Measurements from ENCODE around the gene SLC11A2.
"Not testable (repeated sequence)": the region's sequence is repeated elsewhere in the genome, so short reads cannot be mapped to it uniquely, and the experiment has no call there.

SLC11A2 gene

DNA sequence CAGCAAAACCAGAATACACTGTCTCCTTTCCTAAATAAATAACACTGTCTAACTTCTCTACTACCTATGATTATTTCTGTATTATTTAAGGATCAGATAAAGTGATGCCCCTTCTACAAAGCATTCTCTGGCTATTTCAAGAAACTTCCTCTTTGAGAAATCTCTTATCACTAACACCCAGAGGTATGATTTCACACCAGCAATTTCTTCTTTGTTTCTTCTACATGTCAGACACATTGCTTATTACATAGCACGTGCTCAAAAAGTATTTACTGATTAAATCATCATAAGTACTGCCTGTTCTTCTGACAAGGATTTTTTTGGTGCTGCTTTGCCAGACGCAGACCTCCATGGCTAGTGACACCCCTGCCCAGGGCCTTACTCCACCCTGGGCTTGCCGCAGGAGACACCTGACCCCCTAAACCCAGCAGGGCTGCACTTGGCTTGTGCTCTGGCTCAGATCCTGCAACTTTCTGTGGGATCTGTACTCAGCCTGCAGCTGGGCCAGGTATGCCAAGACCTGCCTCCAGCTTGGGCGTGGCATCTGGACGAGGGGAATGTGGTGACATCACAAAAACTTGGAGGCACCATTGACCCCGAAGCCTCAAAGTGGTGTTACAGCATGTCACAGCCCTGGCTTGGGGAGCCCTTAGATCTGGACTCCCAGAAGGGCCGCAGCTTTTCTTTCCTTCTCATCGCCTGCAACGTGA lies 89.2 kb downstream of the SLC11A2 start:
- TF ChIP-seq, protein P1, sequence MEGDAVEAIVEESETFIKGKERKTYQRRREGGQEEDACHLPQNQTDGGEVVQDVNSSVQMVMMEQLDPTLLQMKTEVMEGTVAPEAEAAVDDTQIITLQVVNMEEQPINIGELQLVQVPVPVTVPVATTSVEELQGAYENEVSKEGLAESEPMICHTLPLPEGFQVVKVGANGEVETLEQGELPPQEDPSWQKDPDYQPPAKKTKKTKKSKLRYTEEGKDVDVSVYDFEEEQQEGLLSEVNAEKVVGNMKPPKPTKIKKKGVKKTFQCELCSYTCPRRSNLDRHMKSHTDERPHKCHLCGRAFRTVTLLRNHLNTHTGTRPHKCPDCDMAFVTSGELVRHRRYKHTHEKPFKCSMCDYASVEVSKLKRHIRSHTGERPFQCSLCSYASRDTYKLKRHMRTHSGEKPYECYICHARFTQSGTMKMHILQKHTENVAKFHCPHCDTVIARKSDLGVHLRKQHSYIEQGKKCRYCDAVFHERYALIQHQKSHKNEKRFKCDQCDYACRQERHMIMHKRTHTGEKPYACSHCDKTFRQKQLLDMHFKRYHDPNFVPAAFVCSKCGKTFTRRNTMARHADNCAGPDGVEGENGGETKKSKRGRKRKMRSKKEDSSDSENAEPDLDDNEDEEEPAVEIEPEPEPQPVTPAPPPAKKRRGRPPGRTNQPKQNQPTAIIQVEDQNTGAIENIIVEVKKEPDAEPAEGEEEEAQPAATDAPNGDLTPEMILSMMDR (IDR thresholded peaks at IDR 0.05; ENCODE audit: control insufficient read depth, extremely low read depth, insufficient read depth) = no peak
- no peak for DNase-seq (ENCODE audit: low read depth)
- H3K4me3 ChIP-seq (ENCODE audit: low read depth, low read length) = no peak overlapping the region

DNA sequence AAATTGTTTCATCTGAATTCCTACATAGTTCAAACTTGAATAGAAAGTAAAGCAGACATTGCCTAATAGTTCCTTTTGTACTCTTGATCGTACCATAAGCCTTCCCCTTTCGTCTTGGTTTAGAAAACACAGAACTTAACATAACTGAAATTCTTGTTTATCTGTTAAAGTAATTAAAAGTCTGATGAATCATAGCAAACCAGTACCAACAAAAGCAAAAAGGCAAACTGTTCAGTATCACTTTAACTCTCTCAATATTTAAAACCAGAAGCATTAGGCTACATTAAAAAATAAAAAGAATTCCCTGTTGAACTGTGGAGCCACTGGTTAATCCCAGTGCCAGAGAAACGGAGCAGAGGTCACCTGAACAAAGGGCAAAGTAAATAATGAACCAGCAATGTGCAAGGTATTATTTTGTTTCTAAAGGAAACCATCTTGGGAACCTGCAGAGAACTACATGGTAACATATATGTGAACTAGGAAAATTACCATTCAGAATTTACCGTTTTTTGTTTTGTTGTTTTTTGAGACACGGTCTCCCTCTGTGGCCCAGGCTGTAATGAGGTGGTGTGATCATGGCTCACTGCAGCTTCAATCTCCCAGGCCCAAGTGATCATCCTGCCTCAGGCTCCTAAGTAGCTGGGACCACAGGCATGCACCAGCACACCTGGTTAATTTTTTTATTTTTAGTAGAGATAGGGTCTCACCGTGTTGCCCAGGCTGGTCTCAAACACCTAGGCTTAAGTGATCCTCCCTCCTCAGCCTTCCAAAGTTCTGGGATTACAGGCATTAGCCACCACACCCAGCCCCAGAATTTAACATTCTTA lies 91.0 kb downstream of the SLC11A2 start:
- H3K4me3 ChIP-seq (ENCODE audit: low read depth, low read length) = no peak overlapping the region
- TF ChIP-seq, protein P1 (IDR thresholded peaks at IDR 0.05; ENCODE audit: control insufficient read depth, extremely low read depth, insufficient read depth) = no peak
- no peak for DNase-seq (ENCODE audit: low read depth)

DNA sequence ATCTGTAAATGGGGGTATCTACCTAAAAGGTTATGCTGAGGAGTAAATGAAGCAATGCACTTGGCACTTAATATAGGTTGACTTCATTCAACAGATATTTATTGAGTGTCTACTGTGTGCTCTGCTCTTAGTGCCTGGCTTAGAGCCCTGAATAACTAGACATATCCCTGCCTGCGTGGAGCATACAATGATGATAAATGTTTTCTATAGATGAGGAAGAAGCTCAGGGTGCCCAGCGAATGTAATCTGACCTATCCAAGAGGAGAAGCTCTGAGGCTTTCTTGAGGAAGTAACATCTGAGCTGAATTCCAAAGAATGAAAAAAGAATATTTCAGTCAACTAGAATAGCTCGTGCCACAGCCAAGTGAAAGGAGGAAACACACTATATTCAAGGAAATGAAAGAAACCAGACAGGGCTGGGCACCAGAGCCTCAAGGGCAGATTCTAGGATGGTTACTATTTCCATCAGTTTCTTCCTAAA lies 91.8 kb downstream of the SLC11A2 start:
- H3K4me3 ChIP-seq (ENCODE audit: low read depth, low read length) = no peak overlapping the region
- TF ChIP-seq, protein P1 (IDR thresholded peaks at IDR 0.05; ENCODE audit: control insufficient read depth, extremely low read depth, insufficient read depth) = no peak
- DNase-seq (ENCODE audit: low read depth) = no peak

DNA sequence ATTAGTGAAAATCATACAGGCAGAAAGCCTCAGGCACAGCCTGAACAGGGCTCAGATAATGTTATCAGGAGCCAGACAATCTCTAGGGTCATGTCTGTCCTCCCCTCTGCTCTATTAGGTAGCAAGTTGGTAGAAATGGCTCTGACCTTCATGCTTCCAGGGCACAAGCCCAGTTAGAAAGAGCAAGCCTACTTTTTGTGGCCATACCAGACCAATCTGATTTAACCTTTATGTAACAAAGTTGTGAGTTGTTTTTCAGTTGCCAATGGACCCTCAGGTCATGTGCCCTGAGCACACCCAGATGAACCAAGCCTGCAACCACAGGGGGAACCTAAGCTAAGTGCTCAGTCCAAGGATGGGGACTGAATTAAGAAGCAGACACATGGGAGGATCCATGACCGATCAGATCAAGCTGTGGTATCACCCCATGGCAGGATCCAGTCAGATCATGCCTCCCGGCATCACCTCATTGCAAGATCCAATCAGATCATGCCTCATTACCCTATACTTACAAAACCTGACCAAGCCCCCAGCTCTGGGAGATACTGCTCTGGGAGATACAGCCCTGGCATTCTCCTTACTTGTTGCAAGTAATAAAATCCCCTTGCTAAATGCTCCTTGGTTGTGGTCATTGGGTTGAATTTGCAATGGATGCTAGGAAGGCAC lies 92.6 kb downstream of the SLC11A2 start:
- TF ChIP-seq, protein P1 (IDR thresholded peaks at IDR 0.05; ENCODE audit: control insufficient read depth, extremely low read depth, insufficient read depth) = no peak
- DNase-seq (ENCODE audit: low read depth) = no peak
- no peak overlapping the region for H3K4me3 ChIP-seq (ENCODE audit: low read depth, low read length)

DNA sequence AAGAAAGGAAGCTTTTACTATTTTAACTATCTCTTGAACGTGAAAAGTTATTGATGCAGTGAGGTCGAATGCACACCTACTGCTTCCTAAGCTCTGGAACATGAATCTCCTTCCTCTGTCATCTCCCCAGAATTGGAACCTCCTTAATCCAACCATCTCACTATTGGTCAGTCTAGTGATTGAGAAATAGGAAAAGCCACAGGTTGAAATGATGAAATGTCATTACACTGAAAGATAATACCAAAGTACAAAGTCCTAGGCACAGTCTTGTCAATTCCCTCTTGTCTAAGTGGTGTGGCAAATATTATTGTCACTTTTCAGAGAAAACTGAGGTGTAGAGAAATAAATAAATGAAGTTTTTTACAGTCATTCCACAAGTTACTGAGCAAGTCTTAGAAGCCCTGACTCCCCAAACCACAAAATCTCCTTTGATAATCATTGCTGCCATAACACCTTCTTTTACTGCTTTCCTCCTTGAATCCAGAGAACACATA lies 93.3 kb downstream of the SLC11A2 start:
- TF ChIP-seq, protein P1 (IDR thresholded peaks at IDR 0.05; ENCODE audit: control insufficient read depth, extremely low read depth, insufficient read depth) = no peak
- H3K4me3 ChIP-seq (ENCODE audit: low read depth, low read length) = no peak overlapping the region
- DNase-seq (ENCODE audit: low read depth) = no peak

DNA sequence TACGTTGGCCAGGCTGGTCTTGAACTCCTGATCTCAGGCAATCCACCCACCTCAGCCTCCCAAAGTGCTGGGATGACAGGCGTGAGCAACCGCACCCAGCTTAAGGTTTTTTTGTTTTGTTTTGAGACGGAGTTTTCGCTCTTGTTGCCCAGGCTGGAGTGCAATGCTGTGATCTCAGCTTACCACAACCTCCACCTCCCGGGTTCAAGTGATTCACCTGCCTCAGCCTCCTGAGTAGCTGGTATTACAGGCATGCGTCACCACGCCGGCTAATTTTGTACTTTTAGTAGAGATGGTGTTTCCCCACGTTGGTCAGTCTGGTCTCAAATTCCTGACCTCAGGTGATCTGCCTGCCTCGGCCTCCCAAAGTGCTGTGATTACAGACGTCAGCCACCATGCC lies 95.7 kb downstream of the SLC11A2 start:
- not testable (repeated sequence) for H3K4me3 ChIP-seq (ENCODE audit: low read depth, low read length); DNase-seq (ENCODE audit: low read depth)

DNA sequence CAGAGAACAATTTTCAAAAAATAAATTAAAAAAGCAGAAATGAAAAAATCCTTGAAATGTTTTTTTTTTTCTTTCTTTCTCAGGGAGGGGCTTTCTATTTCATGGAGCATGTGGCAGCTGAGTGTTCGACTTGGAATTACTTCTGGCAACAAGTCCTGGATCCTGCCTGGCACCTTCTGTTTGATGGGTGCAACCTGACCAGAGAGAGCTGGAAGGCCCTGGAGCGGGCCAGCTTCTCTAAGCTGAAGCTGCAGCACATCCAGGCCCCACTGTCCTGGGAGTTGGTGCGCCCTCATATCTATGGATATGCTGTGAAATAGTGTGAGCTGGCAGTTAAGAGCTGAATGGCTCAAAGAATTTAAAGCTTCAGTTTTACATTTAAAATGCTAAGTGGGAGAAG lies 96.4 kb downstream of the SLC11A2 start:
- no peak for DNase-seq (ENCODE audit: low read depth)
- H3K4me3 ChIP-seq (ENCODE audit: low read depth, low read length) = no peak overlapping the region
- TF ChIP-seq, protein P1 (IDR thresholded peaks at IDR 0.05; ENCODE audit: control insufficient read depth, extremely low read depth, insufficient read depth) = no peak
